Urinary bladder (tissue), 4 donors: ENCODE measurements around the gene PCNT. TPM values are rescaled to one million over a fixed set of nuclear protein-coding genes. Genes with fewer than 3 reads are reported as not detected.
"Not testable (repeated sequence)": the region's sequence is repeated elsewhere in the genome, so short reads cannot be mapped to it uniquely, and the experiment has no call there.

Source experiments
- DNase-seq: peaks from one replicate; pipeline ENCODE4 v3.0.0-alpha.2; 2015; ENCODE audit errors: extremely low spot score
- H3K27ac ChIP-seq: one replicate; pipeline ENCODE4 v1.5.1; 2013; ENCODE audit warnings: low read depth, mild to moderate bottlenecking, moderate library complexity
- H3K36me3 ChIP-seq: one replicate; pipeline ENCODE4 v1.6.1; 2013; ENCODE audit warnings: mild to moderate bottlenecking, moderate library complexity; ENCODE audit not compliant: insufficient read depth
- H3K4me1 ChIP-seq: one replicate; pipeline ENCODE4 v1.6.1; 2013; ENCODE audit warnings: mild to moderate bottlenecking, moderate library complexity; ENCODE audit not compliant: insufficient read depth
- H3K4me3 ChIP-seq: one replicate; pipeline ENCODE4 v1.5.1; 2013; ENCODE audit warnings: low read depth, low read length
- WGBS: extraction: QIAGEN DNeasy Blood & Tissue Kit; methylation state at CpG from one replicate; pipeline ENCODE4 v1.1.7; 2013; 5-methylcytosine and 5-hydroxymethylcytosine counted together
- polyA plus RNA-seq: library from polyadenylated mRNA; stranded (reverse); fragments of 200-250 nt; gene quantifications from one replicate; pipeline ENCODE4 v1.2.3, GENCODE V29; 2013
- total RNA-seq: library from RNA; depleted of rRNA; stranded (reverse); fragments of >200 nt; gene quantifications from one replicate; pipeline ENCODE4 v1.2.3, GENCODE V29; 2014
- donor health status: healthy with polysubstance abuse.
- donor health status: healthy.

Gene PCNT
- total and polyA plus RNA-seq, 2 donors, result 15.7 to 22.4 TPM

DNA sequence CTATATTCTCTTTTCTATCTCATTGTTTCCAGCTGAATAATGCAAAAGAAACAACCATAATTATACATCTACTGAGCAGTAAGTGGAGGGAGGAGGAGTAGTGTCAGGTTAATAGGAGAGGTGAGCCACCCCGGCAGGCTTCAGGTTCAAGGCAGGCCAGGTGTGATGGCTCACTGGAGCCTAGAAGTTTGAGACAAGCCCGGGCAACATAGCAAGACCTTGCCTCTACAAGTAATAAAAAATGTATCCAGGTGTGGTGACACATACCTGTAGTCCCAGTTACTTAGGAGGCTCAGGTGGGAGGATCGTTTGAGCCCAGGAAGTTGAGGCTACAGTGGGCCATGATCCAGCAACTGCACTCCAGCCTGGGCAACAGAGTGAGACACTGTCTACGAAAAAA, 132.8 kb downstream of the PCNT start:
- H3K27ac ChIP-seq, result no peak overlapping the region
- no peaks in the 10 kb centered on the region for H3K36me3 ChIP-seq
- no peak for DNase-seq
- WGBS, result 86% methylated on average over 4 of the region's 4 CpGs
- no peaks in the 10 kb centered on the region for H3K4me1 ChIP-seq
- no peak overlapping the region for H3K4me3 ChIP-seq

GRCh38 chr21:46457801-46458314, 133.9 kb downstream of the PCNT start:
- Histone ChIP-seq H3K4me1 (no peaks in the 10 kb centered on the region), H3K36me3 (no peaks in the 10 kb centered on the region), H3K4me3 (peak overlapping the region; percentile 94), H3K27ac (peak overlapping the region; percentile 11)
- no peak for DNase-seq
- under 1% methylated on average over 30 of the region's 30 CpGs for WGBS

DNA sequence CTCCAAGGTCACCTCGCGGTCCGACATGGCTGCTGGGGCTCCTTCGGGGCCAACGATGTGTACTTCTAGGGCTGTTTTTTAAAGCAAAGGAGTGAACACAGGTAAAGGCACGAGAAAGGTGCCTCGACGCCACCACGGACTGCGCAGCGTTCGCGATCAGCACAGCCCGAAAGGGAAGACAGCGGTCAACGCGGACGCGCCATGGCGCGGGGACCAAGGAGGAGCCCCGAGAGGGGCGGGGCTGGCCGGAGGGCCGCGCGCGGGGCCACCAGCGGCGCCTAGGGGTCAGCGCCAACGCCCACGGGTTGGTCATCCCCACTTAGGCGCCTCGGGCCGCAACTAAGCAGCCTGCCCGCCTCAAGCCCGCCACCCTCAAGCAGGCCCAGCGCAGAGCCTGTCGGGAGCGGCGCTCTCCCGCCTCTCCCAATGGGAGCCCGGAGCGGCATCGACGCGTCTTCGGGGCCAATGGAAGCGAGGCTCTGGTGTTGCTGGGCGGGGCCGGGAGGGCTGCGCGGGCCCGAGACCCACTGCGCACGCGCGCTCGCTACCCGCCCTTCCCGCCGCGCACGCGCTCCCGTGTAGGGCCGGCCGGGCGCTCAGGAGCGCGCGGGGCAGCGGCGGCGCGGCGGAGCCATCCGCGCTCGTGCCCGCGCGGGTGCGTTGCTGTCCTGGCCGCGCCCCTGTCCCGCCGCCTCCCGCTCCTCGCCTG, 134.5 kb downstream of the PCNT start, which contains the start of gene DIP2A:
Gene DIP2A (plus strand): TSS at position 577 of the 709 bp plus-strand sequence. CDS start 241 bp downstream, outside the sequence.
- WGBS, result under 1% methylated on average over 91 of the region's 91 CpGs
- peak; percentile 85 for DNase-seq
- peak within 1 kb of the TSS; percentile 80 for H3K27ac ChIP-seq
- peak within 1 kb of the TSS; percentile 94 for H3K4me3 ChIP-seq
- H3K4me1 ChIP-seq, result no peaks in the 10 kb centered on the region
- H3K36me3 ChIP-seq, result no peaks in the 10 kb centered on the region

GRCh38 chr21:46459024-46459355, 135.0 kb downstream of the PCNT start:
- H3K4me3 ChIP-seq, result peak overlapping the region; percentile 94
- DNase-seq, result no peak
- under 1% methylated on average over 36 of the region's 36 CpGs for WGBS
- no peaks in the 10 kb centered on the region for H3K36me3 ChIP-seq
- H3K27ac ChIP-seq, result peak overlapping the region; percentile 80
- H3K4me1 ChIP-seq, result no peaks in the 10 kb centered on the region

- H3K4me3 ChIP-seq, result peak overlapping the region; percentile 94
- 1% methylated on average over 41 of the region's 41 CpGs for WGBS
- no peaks in the 10 kb centered on the region for H3K36me3 ChIP-seq
- H3K27ac ChIP-seq, result no peak overlapping the region
- no peaks in the 10 kb centered on the region for H3K4me1 ChIP-seq
- no peak for DNase-seq
Measured at GRCh38 chr21:46459356-46460112, 135.6 kb downstream of the PCNT start.

- no peaks in the 10 kb centered on the region for H3K4me1 ChIP-seq
- no peak overlapping the region for H3K27ac ChIP-seq
- H3K4me3 ChIP-seq, result no peak overlapping the region
- H3K36me3 ChIP-seq, result no peaks in the 10 kb centered on the region
- WGBS, result 65% methylated on average over 5 of the region's 5 CpGs
- DNase-seq, result no peak
Measured at GRCh38 chr21:46461909-46462308, 138.0 kb downstream of the PCNT start.

- not testable (repeated sequence) for DNase-seq, H3K4me3 ChIP-seq, H3K27ac ChIP-seq, H3K36me3 ChIP-seq, H3K4me1 ChIP-seq
- 93% methylated on average over 6 of the region's 6 CpGs for WGBS
Measured at GRCh38 chr21:46465153-46465552, 141.2 kb downstream of the PCNT start.

DNA sequence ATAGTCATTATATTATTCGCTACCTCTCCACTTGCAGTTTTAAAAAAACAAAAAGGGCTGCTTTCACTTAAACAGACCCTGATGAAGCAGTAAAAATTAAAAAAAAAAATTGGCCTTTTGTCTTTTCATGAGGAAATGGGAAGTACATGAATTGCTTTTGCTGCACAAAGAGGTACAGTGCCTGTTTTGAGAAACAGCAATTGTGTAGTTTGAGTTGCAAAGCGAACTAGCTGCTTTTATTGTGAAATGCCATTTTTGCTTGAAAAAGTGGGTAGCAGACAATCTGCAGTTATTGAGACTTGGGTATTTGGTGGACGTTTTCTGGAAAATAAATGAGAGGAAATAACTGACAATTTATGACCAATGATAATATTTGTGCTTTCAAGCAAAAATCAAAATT, 141.7 kb downstream of the PCNT start:
- Histone ChIP-seq H3K4me1 (no peaks in the 10 kb centered on the region), H3K36me3 (no peaks in the 10 kb centered on the region), H3K27ac (no peak overlapping the region), H3K4me3 (no peak overlapping the region)
- 82% methylated on average over 3 of the region's 3 CpGs for WGBS
- no peak for DNase-seq

DNA sequence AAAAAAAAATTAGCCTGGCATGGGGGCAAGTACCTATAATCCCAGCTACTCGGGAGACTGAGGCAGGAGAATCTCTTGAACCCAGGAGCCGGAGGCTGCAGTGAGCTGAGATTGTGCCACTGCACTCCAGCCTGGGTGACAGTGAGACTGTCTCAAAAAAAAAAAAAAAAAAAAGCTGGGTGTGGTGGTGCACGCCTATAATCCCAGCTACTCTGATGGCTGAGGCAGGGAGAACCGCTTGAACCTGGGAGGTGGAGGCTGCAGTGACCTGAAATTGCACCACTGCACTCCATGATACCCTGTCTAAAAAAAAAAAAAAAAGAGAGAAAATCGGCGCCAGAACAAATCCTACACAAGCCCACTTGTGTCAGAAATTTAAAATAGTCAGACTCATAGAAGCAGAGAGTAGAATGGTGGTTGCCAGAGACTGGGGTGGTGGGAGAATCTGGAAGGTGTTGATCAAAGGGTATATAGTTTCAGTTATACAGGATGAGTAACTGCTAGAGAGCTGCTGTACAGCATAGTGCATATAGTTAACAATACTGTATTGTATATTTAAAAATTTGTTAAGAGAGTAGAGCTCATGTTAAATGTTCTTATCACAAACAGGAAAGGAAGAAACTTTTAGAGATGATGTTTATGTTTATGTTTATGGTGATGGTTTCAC, 144.3 kb downstream of the PCNT start:
- no peak for DNase-seq

GRCh38 chr21:46469275-46469674, 145.3 kb downstream of the PCNT start:
- no peaks in the 10 kb centered on the region for H3K4me1 ChIP-seq

More for the DNA sequence above, 144.3 kb downstream of the PCNT start:
- no peak overlapping the region for H3K27ac ChIP-seq
- no peaks in the 10 kb centered on the region for H3K4me1 ChIP-seq
- H3K36me3 ChIP-seq, result no peaks in the 10 kb centered on the region
- H3K4me3 ChIP-seq, result no peak overlapping the region
- WGBS, result 80% methylated on average over 6 of the region's 6 CpGs

GRCh38 chr21:46471514-46471913, 147.6 kb downstream of the PCNT start:
- WGBS, result 89% methylated on average over 1 of the region's 1 CpG
- no peak overlapping the region for H3K27ac ChIP-seq
- no peaks in the 10 kb centered on the region for H3K4me1 ChIP-seq
- H3K36me3 ChIP-seq, result no peaks in the 10 kb centered on the region
- no peak for DNase-seq
- no peak overlapping the region for H3K4me3 ChIP-seq

More at GRCh38 chr21:46469275-46469674, 145.3 kb downstream of the PCNT start:
- 94% methylated on average over 3 of the region's 3 CpGs for WGBS
- DNase-seq, result no peak
- Histone ChIP-seq H3K36me3 (no peaks in the 10 kb centered on the region), H3K27ac (no peak overlapping the region), H3K4me3 (no peak overlapping the region)

GRCh38 chr21:46472246-46472645, 148.3 kb downstream of the PCNT start:
- no peak for DNase-seq
- WGBS, result 80% methylated on average over 6 of the region's 6 CpGs
- no peak overlapping the region for H3K4me3 ChIP-seq
- H3K36me3 ChIP-seq, result no peaks in the 10 kb centered on the region
- no peak overlapping the region for H3K27ac ChIP-seq
- no peaks in the 10 kb centered on the region for H3K4me1 ChIP-seq

GRCh38 chr21:46474382-46474781, 150.4 kb downstream of the PCNT start:
- H3K27ac ChIP-seq, result no peak overlapping the region
- H3K36me3 ChIP-seq, result no peaks in the 10 kb centered on the region
- H3K4me1 ChIP-seq, result no peaks in the 10 kb centered on the region
- H3K4me3 ChIP-seq, result no peak overlapping the region
- WGBS, result 95% methylated on average over 2 of the region's 2 CpGs
- DNase-seq, result no peak
